Measurements from ENCODE around the gene MUC22.
A peak's percentile ranks its signal among the peaks of the same experiment; 100 is the strongest.
"Not testable (repeated sequence)": the region's sequence is repeated elsewhere in the genome, so short reads cannot be mapped to it uniquely, and the experiment has no call there.

Gene MUC22

DNA sequence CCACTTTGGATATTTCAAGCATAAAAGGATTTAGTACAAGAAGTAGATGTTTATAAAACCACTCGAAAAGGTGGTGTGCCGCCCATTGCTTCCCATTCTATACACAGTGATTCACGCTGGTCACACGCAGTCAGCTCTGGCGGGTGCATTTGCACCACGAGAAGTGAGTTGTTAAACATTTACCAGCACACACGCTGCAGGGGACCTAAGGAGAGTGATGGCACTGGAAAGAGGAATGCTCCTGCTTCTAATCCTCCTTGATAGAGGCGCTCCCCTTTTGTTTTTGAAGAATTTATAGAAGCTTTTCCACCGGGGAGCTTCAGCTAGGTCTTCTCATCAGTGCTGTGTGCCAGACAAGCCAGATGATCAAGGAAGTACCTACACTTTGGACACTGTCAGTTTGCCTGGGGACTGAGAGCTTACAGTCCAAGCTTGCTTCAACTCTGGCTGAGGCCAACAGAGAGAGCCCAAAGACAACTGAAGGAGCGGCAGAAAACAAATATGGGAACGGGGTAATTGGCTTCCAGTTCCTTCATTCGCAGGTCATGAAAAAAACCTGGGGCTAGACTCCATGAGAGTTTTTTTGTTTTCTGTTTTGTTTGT lies 31.2 kb downstream of the MUC22 start:
- no peak for DNase-seq

DNA sequence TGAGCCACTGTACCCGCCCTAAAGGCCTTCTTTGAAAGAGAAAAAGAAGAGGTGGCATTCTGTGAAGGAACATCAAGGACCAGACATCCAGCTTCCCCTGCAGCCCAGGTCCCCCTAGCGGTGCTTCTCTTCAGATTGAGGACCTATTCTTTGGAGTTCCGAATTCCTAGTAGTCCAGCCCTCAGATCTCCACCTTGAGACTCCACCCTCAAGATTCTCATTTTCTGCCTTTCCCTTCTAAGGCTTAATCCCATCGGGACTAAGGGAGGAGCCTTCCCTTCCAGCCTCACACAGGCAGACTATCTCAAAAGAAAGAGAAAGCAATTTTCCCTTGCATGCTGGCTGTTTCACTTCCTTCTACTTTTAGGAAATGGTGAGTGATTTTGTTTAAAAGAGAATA lies 32.5 kb downstream of the MUC22 start:
- DNase-seq = peak; percentile 17 to 40

- DNase-seq = no peak
Measured at GRCh38 chr6:31048099-31048498, 37.8 kb downstream of the MUC22 start.

GRCh38 chr6:31049518-31049917 lies 39.2 kb downstream of the MUC22 start:
- DNase-seq = no peak

GRCh38 chr6:31053187-31053586 lies 42.9 kb downstream of the MUC22 start:
- not testable (repeated sequence) for DNase-seq

GRCh38 chr6:31053873-31054272 lies 43.6 kb downstream of the MUC22 start:
- no peak for DNase-seq

GRCh38 chr6:31055441-31055840 lies 45.2 kb downstream of the MUC22 start:
- no peak for DNase-seq

GRCh38 chr6:31057426-31058003 lies 47.2 kb downstream of the MUC22 start:
- no peak for DNase-seq

- DNase-seq = peak in 1 of 2 donors; percentile 18
Measured at GRCh38 chr6:31058128-31058894, 48.0 kb downstream of the MUC22 start.

GRCh38 chr6:31060145-31060544 lies 49.9 kb downstream of the MUC22 start:
- no peak for DNase-seq

- no peak for DNase-seq
Measured at GRCh38 chr6:31063906-31064435, 53.7 kb downstream of the MUC22 start.

- no peak for DNase-seq
Measured at GRCh38 chr6:31065556-31065955, 55.3 kb downstream of the MUC22 start.

DNA sequence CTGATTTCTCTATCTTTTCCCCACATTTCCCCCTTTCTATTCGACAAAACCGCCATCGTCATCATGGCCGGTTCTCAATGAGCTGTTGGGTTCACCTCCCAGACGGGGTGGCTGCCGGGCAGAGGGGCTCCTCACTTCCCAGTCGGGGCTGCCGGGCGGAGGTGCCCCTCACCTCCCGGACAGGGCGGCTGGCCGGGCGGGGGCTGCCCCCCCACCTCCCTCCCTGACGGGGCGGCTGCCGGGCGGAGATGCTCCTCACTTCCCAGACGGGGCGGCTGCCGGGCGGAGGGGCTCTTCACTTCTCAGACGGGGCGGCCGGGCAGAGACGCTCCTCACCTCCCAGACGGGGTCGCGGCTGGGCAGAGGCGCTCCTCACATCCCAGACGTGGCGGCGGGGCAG lies 56.8 kb downstream of the MUC22 start:
- not testable (repeated sequence) for DNase-seq

DNA sequence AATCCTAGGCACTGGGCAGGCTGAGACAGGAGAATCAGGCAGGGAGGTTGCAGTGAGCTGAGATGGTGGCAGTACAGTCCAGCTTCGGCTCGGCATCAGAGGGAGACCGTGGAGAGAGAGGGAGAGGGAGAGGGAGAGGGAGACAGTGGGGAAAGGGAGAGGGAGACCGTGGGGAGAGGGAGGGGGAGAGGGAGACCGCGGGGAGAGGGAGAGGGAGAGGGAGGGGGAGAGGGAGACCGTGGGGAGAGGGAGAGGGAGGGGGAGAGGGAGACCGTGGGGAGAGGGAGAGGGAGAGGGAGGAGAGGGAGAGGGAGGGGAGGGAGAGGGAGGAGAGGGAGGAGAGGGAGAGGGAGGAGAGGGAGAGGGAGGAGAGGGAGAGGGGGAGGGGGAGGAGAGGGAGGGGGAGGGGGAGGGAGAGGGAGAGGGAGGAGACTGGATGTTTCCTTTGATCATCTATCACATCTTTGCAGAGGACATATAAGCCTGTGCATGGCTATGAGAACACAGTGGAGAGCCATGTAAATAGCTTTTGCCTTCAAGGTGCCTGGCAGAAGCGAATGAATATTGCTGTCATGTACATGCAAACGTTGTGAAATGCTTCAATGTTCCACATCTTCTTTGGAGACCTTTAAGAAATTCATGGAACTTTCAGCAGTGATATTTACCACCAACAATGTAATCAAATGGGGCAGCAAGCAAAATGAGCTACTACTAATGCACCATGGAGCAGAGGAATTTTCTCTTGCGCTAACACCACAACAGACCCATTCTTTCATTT lies 57.8 kb downstream of the MUC22 start:
- DNase-seq = not testable (repeated sequence)

GRCh38 chr6:31068669-31069340 lies 58.5 kb downstream of the MUC22 start:
- DNase-seq = peak; percentile 60 to 69

- DNase-seq = no peak
Measured at GRCh38 chr6:31070711-31071197, 60.5 kb downstream of the MUC22 start.

DNA sequence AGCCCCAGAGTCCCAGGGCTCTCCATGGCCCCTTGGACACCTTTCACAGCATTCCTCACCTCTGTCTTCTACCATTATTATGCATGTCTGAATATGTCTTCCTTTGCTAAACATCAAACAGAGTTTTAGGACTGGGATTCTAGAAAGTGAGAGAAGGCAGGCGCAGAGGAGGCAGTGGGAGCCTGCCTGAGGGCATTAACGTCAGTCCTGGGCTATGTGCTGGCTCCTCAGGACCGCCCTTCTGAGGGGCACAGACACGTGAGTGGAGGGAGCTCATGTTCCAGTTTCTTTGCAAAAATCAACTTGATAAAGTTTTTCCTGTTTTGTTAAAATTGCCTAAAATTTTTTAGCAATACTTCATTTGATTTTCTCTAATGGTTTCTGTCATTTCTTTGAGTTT lies 64.1 kb downstream of the MUC22 start:
- DNase-seq = no peak

- DNase-seq = no peak
Measured at GRCh38 chr6:31075528-31075927, 65.3 kb downstream of the MUC22 start.

- DNase-seq = no peak
Measured at GRCh38 chr6:31076611-31077010, 66.3 kb downstream of the MUC22 start.

GRCh38 chr6:31079656-31080261 lies 69.5 kb downstream of the MUC22 start:
- DNase-seq = peak; percentile 64 to 75

GRCh38 chr6:31081872-31082271 lies 71.6 kb downstream of the MUC22 start:
- DNase-seq = no peak
